GM15510 (cell line): Measurements from ENCODE around the gene GNG7.
A peak's percentile ranks its signal among the peaks of the same experiment; 100 is the strongest.

Experiments used
- POLR2A ChIP-seq: IDR thresholded peaks from 3 replicates; pipeline ENCODE4 v1.6.1; 2011; ENCODE audit warnings: borderline replicate concordance; ENCODE audit not compliant: insufficient read length; ENCODE audit errors: extremely low read depth

The GNG7 gene

DNA sequence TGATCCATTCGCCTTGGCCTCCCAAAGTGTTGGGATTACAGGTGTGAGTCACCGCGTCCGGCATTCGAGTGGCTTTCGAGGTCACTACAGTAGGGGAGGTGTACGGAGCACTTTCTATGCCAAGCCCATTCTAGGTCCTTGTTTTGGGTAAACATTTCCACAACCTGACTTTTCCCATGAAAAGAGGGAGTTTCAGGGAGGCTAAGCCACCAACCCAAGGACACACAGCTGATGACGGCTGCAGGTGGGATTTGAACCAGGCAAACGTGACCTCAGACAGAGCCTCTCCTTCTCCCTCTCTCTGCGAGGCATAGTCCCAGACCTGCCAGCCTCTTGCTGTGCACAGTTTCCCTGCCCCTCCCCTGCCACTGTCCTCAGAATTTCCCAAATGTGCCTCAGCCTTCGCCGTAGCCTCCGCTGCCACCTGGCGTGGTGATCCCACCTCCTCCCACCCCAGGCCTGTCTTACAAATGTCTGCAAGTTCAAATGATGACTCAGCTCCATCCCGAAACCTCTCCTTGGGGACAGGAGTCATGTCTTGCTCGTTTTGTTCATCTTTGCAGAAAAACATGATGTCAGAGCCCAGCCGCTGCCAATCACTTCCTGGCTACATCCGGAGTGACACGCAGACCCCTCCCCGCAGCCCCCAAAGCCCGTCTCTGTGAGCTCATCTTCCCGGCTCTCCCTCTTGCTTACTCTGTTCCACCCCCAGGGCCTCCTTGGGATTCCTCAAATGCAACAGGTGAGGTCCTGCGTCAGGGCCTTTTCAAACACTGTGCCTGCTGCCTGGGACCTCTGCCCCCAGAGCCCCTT lies 233.2 kb downstream of the GNG7 start:
- TF ChIP-seq POLR2A = no peak

DNA sequence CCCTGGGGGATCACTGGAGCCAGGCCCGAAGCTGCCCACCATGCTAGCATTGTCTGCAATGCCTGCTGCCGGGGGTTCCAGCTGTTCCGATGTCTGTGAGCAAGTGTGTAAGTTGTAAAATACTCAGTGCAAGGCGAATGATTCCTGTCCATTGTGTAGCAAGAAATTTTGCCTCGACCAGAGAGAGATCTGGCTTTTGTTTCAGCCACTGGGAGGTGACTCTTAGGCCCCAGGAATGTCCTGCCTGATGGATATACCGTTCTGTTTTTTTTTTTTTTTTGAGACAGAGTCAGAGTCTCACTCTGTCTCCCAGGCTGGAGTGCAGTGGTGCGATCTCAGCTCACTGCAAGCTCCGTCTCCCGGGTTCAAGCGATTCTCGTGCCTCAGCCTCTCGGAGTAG lies 233.9 kb downstream of the GNG7 start:
- no peak for TF ChIP-seq POLR2A

DNA sequence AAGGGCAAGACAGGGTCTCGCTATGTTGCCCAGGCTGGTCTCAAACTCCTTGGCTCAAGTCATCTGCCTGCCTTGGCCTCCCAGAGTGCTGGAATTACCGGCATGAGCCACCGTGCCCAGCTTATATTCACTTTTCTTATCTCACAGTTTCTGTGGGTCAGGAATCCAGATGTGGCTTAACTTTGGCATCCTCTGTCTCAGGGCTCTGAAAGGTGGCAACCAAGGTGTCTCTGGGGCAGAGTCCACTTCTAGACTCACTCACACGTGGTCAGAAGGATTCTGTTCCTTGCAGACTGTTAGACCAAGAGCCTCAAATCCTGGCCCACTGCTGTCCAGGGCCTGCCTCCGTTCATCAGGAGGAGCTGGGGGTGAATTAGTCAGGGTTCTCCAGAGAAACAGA lies 238.1 kb downstream of the GNG7 start:
- TF ChIP-seq POLR2A = no peak

GRCh38 chr19:2462635-2463421 lies 239.7 kb downstream of the GNG7 start:
- no peak for TF ChIP-seq POLR2A

GRCh38 chr19:2461751-2462634 lies 240.5 kb downstream of the GNG7 start:
- TF ChIP-seq POLR2A = peak; percentile 36
